Measurements from ENCODE around the gene PXMP2.
"Not testable (repeated sequence)": the region's sequence is repeated elsewhere in the genome, so short reads cannot be mapped to it uniquely, and the experiment has no call there.

The PXMP2 gene

DNA sequence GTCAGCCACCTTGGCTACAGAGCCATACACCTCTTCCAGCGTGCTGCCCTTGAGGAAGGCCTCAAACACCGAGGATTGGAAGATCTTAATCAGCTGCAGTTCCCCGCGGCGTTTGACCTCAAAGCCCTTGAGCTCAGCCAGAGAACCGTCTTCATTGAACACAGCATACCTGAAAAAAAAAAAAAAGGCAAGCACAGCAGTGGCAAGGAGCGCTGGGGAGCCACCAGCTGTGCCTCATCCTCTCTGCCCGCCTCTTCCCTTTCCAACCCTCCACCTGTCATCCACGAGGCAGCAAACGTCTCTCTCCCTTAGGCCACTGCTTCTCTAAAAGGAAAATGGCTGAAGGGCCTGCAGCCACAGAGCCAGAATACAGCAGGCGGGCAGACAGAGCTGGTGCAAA lies 26.4 kb upstream of the PXMP2 start:
- DNase-seq, result no peak

DNA sequence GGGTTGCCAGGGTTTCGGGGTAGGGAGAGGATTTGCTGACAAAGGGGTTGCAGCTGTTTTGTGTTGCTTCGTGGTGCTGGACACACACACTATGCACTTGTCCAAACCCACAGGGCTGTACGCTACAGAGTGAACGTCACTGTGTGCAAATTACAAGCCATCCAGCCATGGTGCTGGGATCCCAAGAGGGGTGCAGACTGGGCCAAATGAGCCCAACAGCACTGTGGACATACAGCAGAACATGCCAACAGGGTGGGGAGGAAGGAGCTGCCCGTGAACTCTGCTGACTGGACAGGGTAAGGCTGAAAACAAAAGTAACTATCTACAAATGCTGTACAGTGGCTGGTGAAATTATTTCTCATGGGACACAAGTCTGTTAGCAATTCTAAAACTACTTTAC lies 25.4 kb upstream of the PXMP2 start:
- no peak for DNase-seq

DNA sequence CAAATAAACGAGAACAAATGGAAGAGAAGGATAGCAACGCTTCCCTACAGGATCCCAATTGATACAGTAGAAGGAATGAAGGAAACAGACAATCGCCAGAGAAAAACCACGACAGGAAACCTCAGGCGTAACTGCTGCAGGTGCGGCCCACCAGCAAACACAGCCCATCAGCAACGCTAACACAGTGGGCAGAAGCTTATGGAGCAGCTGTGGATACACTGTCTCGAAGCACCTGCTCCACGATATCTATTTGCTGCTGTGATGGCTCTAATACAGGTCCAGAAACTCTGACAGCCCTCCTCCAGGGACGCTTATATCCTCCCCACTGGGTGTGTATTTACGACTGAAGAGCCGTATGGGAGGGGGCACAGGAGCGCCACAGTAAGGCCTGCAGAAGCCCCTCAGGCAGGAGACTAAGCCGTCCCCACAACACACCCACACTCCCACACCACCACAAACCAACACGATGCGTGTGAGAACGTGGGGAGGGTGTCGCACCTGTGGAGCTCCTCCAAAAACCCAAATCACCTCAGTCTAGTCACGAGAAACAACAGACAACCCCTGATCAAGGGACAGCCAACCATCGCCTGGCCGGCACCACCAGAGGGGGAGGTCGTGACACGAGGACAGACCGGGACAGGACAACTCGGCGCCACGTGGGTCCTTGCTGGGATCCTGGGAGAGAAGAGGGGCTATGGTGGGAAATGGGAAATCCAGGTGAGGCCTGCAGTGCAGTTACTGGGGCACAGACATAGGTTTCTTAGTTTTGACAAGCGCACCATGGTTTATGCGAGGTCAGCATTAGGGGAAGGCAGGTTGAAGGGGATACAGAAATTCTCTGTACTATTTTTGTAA lies 24.3 kb upstream of the PXMP2 start:
- DNase-seq, result no peak

DNA sequence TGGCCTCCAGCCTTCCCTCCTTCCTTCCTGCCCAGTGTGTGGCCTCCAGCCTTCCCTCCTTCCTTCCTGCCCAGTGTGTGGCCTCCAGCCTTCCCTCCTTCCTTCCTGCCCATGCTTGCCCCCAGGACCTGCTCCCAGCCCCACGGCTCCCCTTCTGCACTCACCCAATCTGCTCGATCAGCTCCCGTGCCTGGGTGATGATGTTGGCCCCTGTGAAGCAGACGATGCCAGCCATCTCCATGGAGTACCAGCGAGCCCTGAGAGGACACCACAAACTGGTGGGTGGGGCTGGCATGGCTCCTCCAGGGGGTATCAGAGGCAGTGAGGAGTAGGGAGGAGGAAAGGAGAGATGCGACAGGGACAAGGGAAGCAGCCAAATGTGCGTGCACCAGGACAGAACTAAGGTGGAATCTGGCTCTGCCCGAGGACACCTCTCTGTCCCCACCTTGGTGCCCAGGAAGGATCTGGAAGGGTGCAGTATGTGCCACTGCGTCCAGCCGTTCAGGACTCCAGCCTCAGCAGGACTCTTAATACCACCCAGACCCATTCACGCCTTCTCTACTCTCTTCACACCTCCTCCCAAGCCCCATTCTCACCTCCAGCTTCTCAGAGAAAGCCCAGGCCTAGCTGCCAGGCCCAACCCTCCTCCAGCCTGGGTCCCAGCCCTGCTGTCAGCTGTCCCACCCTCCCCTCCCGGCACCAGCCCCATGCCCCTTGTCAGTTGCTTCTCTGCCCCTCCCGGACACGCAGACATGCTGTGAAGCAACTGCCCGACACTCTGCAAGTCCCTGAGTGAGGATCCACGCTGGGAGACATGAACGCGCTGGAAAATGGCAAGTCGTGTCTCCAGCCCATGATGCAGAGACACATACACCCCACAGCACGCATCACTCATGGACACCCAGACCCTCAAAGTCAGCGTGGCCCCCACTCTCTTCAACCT lies 22.9 kb upstream of the PXMP2 start:
- DNase-seq, result no peak

DNA sequence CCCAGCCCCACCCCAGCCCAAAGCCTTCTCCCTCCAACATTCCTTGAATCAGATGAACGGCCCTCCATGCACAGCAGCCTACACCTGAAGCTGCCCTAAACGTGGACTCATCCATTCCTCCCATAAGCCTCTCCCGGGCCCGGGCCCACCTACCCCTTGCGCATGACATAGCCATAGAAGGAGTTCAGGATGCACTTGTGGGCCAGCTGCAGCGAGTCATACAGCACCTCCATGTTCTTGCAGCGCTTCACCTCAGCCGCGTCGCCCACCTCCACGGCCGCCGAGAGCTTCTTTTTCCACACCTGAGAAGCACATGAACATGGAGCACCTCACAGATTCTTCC lies 22.3 kb upstream of the PXMP2 start:
- no peak for DNase-seq

DNA sequence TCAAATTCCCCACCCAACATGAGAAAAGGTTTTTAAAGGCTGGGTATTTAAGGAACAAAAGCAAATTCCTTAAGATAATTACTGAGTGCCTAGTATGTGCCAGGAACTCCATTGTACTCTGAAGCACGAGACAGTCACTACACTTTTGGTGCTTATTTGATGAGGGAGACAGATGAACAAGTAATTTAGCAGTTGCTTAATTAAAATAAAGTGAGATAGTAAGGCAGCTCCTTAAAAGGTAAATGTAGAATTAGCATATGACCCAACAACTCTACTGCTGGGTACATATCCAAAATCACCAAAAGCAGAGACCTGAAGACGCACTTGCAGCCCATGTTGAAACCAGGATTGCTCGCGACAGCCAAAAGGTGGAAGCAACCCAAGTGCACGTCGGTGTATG lies 21.6 kb upstream of the PXMP2 start:
- DNase-seq, result no peak

DNA sequence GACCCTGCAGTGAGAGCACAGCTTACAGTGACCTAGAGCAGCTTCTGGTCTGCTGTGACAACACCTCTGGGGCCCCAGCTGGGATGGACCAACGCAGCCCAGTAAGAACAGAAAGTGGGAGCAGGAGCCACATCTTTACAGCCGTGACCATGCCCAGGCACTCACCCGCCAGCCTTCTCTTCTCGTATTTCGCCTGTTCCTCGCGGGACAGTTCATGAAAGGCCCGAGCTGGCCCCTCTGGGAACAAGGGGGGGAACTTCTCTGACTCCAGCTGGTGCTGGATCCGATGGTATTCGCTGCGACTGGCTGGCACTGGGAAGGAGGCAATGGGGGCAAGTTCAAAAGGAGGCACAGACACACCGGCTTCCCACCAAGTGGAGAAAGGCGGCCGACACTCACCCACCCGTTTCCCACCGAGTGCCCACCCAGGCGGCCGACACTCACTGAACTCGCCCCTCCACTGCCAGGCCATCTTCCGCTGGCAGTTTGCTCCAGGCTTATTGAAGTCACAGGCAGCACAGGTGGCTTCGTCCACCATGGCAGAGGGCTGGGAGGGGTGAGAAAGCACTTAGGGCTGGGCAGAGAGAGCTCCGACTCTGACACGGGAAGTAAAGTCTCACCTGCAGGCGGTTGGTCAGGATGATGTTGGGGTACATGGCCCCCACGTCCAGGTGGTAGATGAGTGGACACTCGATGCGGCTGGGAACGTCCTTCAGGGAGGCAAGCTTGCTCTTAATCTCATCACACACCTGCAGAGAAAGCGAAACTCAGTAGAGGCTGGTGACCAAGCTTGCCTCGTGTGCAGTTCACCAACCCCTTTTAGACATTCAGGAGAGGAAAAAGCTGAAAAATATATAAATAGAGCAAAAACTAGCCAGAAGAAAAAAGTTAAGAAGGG lies 18.9 kb upstream of the PXMP2 start:
- DNase-seq, result no peak

DNA sequence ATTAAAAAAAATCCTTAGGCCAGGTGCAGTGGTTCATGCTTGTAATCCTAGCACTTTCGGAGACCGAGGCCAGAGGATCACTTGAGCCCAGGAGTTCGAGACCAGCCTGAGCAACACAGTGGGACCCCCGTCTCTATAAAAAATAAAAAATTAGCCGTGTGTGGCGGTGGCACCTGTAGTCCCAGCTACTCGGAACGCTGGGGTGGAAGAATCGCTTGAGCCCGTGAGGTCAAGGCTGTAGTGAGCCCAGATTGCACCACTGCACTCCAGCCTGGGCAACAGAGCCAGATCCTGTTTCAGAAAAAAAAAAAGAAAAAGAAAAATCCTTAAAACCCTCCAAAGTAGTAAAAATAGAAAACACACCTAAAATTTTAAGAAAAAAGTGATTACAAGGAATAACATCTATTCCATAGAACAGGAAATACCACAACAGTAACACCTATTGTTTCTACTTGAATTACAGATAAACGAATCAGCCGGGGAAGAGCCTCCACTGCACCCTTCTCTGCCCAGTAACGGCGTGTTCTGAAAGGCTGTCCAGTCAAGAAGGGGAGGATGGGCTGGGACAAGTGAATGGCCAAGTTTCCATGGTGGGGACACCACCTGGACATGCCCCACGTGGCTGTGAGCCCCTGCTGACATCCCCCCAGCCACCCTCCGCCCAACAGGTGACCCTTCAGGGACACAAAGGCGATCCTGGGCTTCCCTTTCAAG lies 18.1 kb upstream of the PXMP2 start:
- no peak for DNase-seq

DNA sequence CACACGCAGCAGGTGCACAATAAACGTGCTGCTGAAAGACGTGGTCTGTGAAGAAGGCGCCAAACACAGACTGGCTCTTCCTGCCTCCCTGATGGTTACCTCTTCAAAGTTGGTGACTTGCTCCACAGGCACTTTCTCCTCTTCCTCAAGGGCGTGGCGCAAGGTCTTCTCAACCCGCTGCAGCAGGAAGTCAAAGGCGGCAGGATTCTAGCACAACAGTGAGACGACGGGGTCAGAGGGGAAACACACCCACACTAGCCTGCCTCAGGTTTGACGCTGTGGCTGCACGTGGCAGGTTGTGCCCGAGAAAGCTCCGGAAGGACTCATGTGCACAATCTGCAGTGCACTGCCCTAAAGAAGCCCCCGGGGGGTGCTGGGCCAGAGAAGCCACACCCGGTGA lies 15.3 kb upstream of the PXMP2 start:
- DNase-seq, result no peak

DNA sequence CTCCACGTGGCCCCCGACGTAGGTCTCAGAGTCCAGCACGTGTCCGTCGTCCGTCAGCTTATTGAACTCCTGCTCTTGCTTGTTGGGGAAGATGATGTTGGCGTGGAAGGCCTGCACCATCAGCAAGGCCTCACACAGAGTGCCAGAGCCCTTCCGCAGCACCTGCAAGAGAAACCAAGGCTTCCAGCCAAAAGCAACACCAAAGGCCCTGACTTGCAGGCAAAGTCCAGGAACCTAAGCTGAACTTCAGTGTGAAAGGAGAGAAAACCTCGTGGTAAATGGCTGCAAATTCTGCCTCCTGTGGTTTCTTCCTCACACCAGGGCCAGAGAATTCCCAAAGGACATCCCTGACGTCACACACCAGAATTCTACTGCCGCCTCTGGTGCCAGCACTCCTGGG lies 14.7 kb upstream of the PXMP2 start:
- no peak for DNase-seq

DNA sequence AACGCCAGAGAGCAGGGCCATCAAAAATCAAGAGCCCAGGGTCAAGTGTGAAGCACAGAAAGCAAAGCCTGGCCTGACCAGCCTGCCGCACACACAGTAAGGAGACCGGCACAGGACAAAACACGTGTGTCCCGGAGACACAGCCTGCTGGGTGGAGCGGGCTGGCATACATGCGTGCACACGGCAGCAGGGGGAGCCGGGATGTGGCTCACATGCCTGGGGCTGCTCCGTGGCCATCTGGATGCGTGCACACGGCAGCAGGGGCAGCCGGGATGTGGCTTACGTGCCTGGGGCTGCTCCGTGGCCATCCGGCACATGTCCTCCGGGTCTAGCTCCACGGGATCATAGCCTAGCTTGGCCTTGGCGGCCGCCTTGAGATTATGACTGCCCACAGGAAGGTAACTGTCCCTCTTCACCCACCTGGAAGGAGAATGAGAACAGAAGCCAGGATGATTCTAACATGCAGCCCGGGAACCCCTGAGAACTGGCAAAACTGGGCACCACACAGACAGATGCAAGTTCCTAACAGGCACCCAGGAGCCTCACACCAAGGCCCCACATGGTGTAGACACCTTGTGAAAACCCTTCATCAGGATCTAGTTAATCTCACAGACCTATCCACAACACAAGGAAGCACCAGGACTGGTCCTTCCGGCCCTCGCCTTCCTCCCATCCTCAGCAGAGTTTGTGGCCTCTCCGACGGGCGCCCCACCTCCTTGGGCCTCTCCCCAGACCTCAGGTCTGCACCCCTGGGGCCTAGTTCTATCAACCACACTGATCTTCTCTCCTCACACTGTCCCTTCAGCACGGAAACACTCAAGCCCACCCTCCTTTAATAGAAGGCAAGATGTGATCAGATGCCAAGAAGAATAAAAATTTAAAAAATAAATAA lies 13.9 kb upstream of the PXMP2 start:
- no peak for DNase-seq

DNA sequence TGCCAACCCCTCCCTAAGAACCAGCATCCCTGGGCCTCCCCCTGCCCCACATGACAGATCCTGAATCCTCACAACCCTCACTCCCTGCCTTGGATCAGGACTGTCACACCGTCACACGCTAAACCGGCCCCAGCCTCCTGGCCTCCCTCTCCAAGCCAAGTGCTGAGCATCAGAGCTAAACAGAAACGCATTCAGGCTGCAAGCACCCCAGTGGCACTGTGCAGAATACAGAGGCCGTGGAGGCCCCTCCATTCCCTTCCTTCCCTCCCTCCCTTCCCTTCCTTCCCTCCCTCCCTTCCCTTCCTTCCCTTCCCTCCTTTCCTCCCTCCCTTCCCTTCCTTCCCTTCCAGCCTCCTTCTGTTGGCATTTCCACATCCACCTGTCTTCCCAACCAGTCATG lies 12.8 kb upstream of the PXMP2 start:
- no peak for DNase-seq

DNA sequence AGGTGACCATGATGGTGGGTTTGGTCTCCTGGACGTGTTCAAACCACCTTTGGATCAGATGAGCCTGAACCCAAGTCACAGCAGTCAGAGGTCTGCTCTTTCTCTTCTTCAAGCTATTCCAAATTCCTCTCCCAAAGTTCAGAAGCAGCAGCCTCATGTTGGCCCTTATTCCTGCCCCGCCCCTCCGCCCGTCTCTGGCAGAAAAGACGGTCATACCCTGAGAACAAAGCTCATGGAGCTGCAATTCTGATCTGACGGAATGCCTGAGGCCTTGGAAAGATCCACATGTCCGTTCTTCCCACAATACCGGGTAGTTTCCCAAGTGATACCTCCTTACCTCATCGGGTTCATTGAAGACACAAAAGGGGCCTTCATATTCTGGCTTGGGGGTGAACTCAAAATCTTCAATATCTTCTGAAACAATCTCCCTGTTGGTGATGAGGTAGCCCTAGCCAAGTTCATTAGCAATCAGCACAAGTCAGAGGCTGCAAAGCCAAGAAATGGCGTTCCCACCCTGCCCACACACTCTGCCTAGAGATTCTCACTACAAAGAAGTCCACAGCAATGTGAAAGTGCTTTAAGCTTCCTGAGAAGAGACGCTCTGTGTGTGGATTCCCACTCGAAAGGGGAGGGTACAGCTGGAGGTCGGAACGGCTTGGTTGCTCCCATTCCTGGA lies 11.5 kb upstream of the PXMP2 start:
- DNase-seq, result no peak

DNA sequence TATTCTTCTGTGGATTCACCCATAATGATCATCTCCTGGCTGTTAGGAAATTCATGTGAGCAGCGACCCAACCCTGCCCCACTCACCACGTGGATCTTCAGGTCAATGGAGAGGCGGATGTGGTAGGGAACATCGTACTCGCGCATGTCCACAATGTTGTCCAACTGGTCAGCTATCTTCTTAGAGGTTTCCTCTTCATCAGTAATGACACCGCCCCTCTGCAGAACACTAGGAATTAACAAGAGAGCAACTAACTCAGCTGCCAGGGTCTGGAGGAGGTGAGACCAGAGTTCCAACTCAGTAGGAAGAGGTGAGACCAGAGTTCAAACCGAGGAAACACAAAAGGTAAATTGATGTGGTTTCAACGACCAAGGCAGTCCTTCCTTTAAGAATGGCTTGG lies 9.9 kb upstream of the PXMP2 start:
- no peak for DNase-seq

DNA sequence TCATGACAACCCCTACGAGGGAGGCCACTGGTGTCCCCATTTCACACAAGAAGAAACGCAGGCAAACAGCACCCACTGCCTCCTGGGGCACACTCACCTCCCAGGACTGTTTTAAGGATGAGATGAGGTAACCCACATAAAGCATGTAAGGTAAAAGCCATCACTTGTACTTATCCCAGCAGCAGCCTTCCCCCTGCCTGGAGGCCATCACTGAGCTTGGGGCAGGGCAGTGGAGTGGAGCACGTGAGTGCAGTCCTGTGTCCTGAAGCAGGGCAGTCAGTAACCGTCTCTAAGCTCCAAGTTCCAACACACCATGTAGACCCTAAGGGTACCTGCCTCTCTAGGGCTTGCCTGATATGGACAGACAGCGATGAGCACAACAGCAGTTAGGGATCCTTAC lies 2.0 kb upstream of the PXMP2 start:
- no peak for DNase-seq

DNA sequence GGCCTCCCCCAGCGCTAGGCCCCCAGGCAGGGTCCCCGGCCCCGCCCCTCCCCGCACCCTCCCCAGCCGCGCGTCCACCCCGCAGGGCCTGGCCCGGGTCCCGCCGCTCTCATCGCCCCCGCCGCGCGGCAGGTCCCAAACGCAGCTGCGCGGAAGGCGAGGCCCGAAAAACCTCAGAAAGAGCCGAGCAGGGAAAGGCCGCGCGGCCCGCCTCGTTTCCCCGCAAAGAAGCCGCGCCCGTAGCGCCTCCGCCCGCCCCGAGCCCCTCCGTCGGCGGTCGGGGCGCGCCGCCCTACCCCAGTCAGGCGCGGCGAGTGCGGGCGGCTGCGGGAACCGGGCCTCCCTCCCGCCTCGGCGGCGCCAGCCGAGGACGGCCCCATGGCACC lies 569 bp upstream of the PXMP2 start:
- DNase-seq, result no peak

DNA sequence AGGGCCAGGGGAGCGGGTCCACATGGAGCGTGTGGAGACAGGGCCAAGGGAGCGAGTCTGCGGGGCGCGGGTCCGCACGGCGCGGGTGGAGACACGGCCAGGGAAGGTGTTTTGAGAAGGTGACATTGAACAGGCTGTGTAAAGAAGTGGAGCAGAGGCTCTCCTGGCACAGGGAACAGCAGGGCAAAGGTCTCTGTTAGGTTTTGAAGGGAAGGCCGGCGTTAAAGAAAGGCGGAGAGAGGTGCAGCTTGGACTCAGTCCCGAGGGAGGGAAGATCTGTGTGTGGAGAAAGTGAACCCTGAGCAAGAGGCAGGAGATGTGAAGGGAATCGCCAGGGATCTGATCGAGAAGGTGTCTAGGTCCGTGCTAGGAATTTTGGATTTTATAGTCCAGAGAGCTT lies 1.8 kb downstream of the PXMP2 start:
- no peak for DNase-seq

DNA sequence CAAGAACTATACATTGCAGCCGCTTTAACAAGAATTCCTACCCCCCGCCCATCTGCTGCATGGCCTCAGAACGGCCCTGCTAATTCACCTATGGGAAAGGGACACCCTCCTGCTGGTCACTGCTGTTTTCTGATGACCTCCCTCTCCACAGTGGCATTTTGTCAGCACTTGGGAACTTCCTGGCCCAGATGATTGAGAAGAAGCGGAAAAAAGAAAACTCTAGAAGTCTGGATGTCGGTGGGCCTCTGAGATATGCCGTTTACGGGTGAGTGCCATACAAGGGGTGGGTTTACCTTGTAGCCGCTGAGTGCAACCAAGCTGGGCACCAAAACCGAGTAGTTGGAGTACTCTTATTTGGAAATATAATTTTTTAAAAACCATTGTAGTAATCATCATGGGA lies 2.7 kb downstream of the PXMP2 start:
- no peak for DNase-seq

DNA sequence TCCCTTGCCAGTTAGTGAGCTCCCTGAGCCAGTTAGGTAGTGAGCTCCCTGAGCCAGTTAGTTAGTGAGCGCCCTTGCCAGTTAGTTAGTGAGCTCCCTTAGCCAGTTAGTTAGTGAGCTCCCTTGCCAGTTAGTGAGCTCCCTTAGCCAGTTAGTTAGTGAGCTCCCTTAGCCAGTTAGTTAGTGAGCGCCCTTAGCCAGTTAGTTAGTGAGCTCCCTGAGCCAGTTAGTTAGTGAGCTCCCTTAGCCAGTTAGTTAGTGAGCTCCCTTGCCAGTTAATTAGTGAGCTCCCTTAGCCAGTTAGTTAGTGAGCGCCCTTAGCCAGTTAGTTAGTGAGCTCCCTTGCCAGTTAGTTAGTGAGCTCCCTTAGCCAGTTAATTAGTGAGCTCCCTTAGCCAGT lies 4.6 kb downstream of the PXMP2 start:
- DNase-seq, result not testable (repeated sequence)

DNA sequence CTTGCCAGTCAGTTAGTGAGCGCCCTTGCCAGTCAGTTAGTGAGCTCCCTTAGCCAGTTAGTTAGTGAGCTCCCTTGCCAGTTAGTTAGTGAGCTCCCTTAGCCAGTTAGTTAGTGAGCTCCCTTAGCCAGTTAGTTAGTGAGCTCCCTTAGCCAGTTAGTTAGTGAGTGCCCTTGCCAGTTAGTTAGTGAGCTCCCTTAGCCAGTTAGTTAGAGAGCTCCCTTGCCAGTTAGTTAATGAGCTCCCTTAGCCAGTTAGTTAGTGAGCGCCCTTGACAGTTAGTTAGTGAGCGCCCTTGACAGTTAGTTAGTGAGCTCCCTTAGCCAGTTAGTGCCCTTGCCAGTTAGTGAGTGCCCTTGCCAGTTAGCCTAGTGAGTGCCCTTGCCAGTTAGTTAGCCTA lies 7.5 kb downstream of the PXMP2 start:
- not testable (repeated sequence) for DNase-seq

DNA sequence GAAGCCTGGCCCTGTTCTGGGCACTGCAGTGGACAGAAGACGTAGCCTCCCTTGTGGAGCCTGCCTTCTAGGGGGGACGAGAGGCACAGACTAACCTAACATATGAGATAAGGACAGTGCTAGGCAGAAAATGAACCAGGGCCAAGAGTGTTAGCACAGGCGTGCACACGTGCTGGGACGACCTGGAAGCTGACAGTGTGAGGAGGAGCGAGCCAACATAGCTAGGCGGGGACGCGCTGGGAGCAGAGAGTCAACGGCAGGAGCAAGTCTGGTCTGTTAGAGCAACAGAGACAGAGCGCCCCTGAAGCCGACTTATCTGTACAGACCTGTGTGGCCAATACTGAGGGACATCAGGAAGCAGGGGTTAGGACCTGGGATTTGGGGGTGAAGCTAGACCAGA lies 8.0 kb downstream of the PXMP2 start:
- DNase-seq, result no peak

All from stimulated activated naive CD4-positive, alpha-beta T cell (primary cell).